Measurements from ENCODE around the gene VPS8.

DNA sequence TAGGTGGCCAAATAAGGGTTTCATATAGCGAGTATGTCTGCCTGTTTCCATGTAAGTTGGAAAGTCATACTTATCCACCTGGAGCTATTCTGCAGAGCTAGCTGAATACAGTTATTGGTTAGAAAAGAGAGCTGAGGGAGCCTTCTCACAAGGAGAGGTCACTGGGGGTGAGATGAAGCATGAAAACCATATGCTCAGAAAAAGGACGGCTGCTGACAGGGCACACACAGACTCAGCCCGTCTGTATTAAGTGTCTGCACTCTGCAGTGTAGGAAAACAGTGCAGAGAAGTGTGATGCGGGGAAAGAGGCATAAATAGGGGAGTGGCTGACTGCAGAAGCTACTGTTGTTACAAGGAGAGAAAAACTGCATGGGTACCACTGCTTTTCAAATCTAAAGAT lies 282.7 kb downstream of the VPS8 start:
- TF ChIP-seq, protein P1, sequence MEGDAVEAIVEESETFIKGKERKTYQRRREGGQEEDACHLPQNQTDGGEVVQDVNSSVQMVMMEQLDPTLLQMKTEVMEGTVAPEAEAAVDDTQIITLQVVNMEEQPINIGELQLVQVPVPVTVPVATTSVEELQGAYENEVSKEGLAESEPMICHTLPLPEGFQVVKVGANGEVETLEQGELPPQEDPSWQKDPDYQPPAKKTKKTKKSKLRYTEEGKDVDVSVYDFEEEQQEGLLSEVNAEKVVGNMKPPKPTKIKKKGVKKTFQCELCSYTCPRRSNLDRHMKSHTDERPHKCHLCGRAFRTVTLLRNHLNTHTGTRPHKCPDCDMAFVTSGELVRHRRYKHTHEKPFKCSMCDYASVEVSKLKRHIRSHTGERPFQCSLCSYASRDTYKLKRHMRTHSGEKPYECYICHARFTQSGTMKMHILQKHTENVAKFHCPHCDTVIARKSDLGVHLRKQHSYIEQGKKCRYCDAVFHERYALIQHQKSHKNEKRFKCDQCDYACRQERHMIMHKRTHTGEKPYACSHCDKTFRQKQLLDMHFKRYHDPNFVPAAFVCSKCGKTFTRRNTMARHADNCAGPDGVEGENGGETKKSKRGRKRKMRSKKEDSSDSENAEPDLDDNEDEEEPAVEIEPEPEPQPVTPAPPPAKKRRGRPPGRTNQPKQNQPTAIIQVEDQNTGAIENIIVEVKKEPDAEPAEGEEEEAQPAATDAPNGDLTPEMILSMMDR (tag by site-specific recombination; IDR thresholded peaks at IDR 0.05), result no peak
- TF ChIP-seq ZNF248 (tag by site-specific recombination; IDR thresholded peaks at IDR 0.05), result no peak
- no peak for TF ChIP-seq ZNF416 (tag by site-specific recombination; IDR thresholded peaks at IDR 0.05)
- TF ChIP-seq, protein P2, sequence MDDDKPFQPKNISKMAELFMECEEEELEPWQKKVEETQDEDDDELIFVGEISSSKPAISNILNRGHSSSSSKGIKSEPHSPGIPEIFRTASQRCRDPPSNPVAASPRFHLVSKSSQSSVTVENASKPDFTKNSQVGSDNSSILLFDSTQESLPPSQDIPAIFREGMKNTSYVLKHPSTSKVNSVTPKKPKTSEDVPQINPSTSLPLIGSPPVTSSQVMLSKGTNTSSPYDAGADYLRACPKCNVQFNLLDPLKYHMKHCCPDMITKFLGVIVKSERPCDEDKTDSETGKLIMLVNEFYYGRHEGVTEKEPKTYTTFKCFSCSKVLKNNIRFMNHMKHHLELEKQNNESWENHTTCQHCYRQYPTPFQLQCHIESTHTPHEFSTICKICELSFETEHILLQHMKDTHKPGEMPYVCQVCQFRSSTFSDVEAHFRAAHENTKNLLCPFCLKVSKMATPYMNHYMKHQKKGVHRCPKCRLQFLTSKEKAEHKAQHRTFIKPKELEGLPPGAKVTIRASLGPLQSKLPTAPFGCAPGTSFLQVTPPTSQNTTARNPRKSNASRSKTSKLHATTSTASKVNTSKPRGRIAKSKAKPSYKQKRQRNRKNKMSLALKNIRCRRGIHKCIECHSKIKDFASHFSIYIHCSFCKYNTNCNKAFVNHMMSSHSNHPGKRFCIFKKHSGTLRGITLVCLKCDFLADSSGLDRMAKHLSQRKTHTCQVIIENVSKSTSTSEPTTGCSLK (tag by site-specific recombination; IDR thresholded peaks at IDR 0.05), result no peak
- TF ChIP-seq SCRT1 (tag by site-specific recombination; IDR thresholded peaks at IDR 0.05; ENCODE audit: borderline replicate concordance), result no peak
- TF ChIP-seq, protein P3, sequence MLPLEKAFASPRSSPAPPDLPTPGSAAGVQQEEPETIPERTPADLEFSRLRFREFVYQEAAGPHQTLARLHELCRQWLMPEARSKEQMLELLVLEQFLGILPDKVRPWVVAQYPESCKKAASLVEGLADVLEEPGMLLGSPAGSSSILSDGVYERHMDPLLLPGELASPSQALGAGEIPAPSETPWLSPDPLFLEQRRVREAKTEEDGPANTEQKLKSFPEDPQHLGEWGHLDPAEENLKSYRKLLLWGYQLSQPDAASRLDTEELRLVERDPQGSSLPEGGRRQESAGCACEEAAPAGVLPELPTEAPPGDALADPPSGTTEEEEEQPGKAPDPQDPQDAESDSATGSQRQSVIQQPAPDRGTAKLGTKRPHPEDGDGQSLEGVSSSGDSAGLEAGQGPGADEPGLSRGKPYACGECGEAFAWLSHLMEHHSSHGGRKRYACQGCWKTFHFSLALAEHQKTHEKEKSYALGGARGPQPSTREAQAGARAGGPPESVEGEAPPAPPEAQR (tag by site-specific recombination; IDR thresholded peaks at IDR 0.05), result no peak
- TF ChIP-seq, protein P4, sequence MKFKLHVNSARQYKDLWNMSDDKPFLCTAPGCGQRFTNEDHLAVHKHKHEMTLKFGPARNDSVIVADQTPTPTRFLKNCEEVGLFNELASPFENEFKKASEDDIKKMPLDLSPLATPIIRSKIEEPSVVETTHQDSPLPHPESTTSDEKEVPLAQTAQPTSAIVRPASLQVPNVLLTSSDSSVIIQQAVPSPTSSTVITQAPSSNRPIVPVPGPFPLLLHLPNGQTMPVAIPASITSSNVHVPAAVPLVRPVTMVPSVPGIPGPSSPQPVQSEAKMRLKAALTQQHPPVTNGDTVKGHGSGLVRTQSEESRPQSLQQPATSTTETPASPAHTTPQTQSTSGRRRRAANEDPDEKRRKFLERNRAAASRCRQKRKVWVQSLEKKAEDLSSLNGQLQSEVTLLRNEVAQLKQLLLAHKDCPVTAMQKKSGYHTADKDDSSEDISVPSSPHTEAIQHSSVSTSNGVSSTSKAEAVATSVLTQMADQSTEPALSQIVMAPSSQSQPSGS (tag by site-specific recombination; IDR thresholded peaks at IDR 0.05; ENCODE audit: low read depth), result no peak
- no peak for TF ChIP-seq KLF16 (tag by site-specific recombination; IDR thresholded peaks at IDR 0.05)
- no peak for TF ChIP-seq HOXA7 (CRISPR knock-in tag; IDR thresholded peaks at IDR 0.05; ENCODE audit: borderline replicate concordance)
- TF ChIP-seq, protein P5, sequence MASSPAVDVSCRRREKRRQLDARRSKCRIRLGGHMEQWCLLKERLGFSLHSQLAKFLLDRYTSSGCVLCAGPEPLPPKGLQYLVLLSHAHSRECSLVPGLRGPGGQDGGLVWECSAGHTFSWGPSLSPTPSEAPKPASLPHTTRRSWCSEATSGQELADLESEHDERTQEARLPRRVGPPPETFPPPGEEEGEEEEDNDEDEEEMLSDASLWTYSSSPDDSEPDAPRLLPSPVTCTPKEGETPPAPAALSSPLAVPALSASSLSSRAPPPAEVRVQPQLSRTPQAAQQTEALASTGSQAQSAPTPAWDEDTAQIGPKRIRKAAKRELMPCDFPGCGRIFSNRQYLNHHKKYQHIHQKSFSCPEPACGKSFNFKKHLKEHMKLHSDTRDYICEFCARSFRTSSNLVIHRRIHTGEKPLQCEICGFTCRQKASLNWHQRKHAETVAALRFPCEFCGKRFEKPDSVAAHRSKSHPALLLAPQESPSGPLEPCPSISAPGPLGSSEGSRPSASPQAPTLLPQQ (tag by site-specific recombination; IDR thresholded peaks at IDR 0.05), result no peak
- TF ChIP-seq ZNF561 (tag by site-specific recombination; IDR thresholded peaks at IDR 0.05; ENCODE audit: borderline replicate concordance), result no peak

Data from HEK293 (cell line).